Stimulated activated naive B cell treated with anti-CD40 and anti-IgM and Interleukin-4, amounts not matched to agents 10 μg/mL and 1 μg/mL and 100 μg/mL, for 72 hours (primary cell): ENCODE data around the gene GPSM3.
A peak's percentile ranks its signal among the peaks of the same experiment; 100 is the strongest.
"Not testable (repeated sequence)": the region's sequence is repeated elsewhere in the genome, so short reads cannot be mapped to it uniquely, and the experiment has no call there.

ENCODE experiments used
- ATAC-seq, 2 donors: fragments of 150-1000 bp; cut with Tn5 transposase; replicated peaks; 2 replicates each; pipeline ENCODE4 v1.10.0; 2021; ENCODE audit warnings: moderate library complexity in 1 of 2
- DNase-seq: peaks from one replicate; pipeline ENCODE4 v3.0.0; 2021
- H3K27ac Mint-ChIP-seq: one replicate; pipeline ENCODE4 v1.8.0; 2022; ENCODE audit warnings: mild to moderate bottlenecking, mixed read lengths
- H3K27me3 Mint-ChIP-seq, 2 donors: one replicate each; pipeline ENCODE4 v1.8.0; 2022; ENCODE audit warnings: mixed read lengths in 2 of 2
- H3K36me3 Mint-ChIP-seq, 2 donors: one replicate each; pipeline ENCODE4 v1.8.0; 2022; ENCODE audit warnings: mixed read lengths in 2 of 2, mild to moderate bottlenecking in 1 of 2
- H3K4me1 Mint-ChIP-seq, 2 donors: one replicate each; pipeline ENCODE4 v1.8.0; 2022; ENCODE audit warnings: mixed read lengths in 2 of 2, mild to moderate bottlenecking in 1 of 2
- H3K4me3 Mint-ChIP-seq, 2 donors: one replicate each; pipeline ENCODE4 v1.8.0; 2022; ENCODE audit warnings: mild to moderate bottlenecking in 2 of 2, mixed read lengths in 2 of 2, moderate library complexity in 1 of 2
- H3K9me3 Mint-ChIP-seq, 2 donors: one replicate each; pipeline ENCODE4 v1.8.0; 2022; ENCODE audit warnings: mixed read lengths in 2 of 2, mild to moderate bottlenecking in 1 of 2

Gene GPSM3

GRCh38 chr6:32187725-32188380 lies 4.6 kb downstream of the GPSM3 start:
- not testable (repeated sequence) for DNase-seq, H3K27me3 Mint-ChIP-seq, ATAC-seq, H3K9me3 Mint-ChIP-seq
- Mint-ChIP-seq H3K36me3 (peaks cover 49 to 67% of the 10 kb centered on the region in 2 donors), H3K27ac (peak overlapping the region; percentile 89), H3K4me3 (peak overlapping the region; percentile 35 to 90), H3K4me1 (peaks cover 46 to 76% of the 10 kb centered on the region in 2 donors)

- H3K27ac Mint-ChIP-seq = peak overlapping the region; percentile 82
- H3K36me3 Mint-ChIP-seq = peaks cover 52 to 67% of the 10 kb centered on the region in 2 donors
- DNase-seq (no peak), ATAC-seq (no peak)
- H3K4me1 Mint-ChIP-seq = peaks cover 46 to 76% of the 10 kb centered on the region in 2 donors
- no peaks in the 10 kb centered on the region for H3K9me3 Mint-ChIP-seq
- no peaks in the 10 kb centered on the region for H3K27me3 Mint-ChIP-seq
- peak overlapping the region; percentile 35 to 90 for H3K4me3 Mint-ChIP-seq
Measured at GRCh38 chr6:32187009-32187709, 5.3 kb downstream of the GPSM3 start.

GRCh38 chr6:32186151-32186840 lies 6.1 kb downstream of the GPSM3 start:
- peak overlapping the region; percentile 82 for H3K27ac Mint-ChIP-seq
- not testable (repeated sequence) for H3K9me3 Mint-ChIP-seq, H3K27me3 Mint-ChIP-seq, ATAC-seq, DNase-seq
- H3K4me3 Mint-ChIP-seq = peak overlapping the region; percentile 5 to 23
- H3K36me3 Mint-ChIP-seq = peaks cover 50 to 61% of the 10 kb centered on the region in 2 donors
- H3K4me1 Mint-ChIP-seq = peaks cover 41 to 69% of the 10 kb centered on the region in 2 donors

- Mint-ChIP-seq H3K36me3 (peaks cover 52 to 63% of the 10 kb centered on the region in 2 donors), H3K4me1 (peaks cover 42 to 68% of the 10 kb centered on the region in 2 donors), H3K4me3 (peak overlapping the region in 1 of 2 donors; percentile 23), H3K27ac (peak overlapping the region; percentile 44)
- not testable (repeated sequence) for H3K9me3 Mint-ChIP-seq, DNase-seq, ATAC-seq, H3K27me3 Mint-ChIP-seq
Measured at GRCh38 chr6:32185681-32186131, 6.7 kb downstream of the GPSM3 start.

- H3K4me1 Mint-ChIP-seq = peaks cover 53 to 75% of the 10 kb centered on the region in 2 donors
- DNase-seq (no peak), ATAC-seq (no peak)
- peaks cover 61 to 67% of the 10 kb centered on the region in 2 donors for H3K36me3 Mint-ChIP-seq
- peak within 1 kb of the TSS; percentile 20 for H3K27ac Mint-ChIP-seq
- no peak within 1 kb of the TSS for H3K4me3 Mint-ChIP-seq
- H3K27me3 Mint-ChIP-seq = no peaks in the 10 kb centered on the region
- no peaks in the 10 kb centered on the region for H3K9me3 Mint-ChIP-seq
Measured at GRCh38 chr6:32184084-32184640, 8.3 kb downstream of the GPSM3 start, which contains the start of gene AGER. TSS of gene AGER (minus strand) at chr6:32184253. CDS start at chr6:32184222, 31 bp downstream.

- DNase-seq (no peak), ATAC-seq (no peak)
- H3K9me3 Mint-ChIP-seq = no peaks in the 10 kb centered on the region
- H3K27ac Mint-ChIP-seq = peak overlapping the region; percentile 20
- peaks cover 53 to 75% of the 10 kb centered on the region in 2 donors for H3K4me1 Mint-ChIP-seq
- H3K4me3 Mint-ChIP-seq = no peak overlapping the region
- H3K36me3 Mint-ChIP-seq = peaks cover 61 to 67% of the 10 kb centered on the region in 2 donors
- H3K27me3 Mint-ChIP-seq = no peaks in the 10 kb centered on the region
Measured at GRCh38 chr6:32183483-32184083, 8.9 kb downstream of the GPSM3 start.

GRCh38 chr6:32183030-32183429 lies 9.4 kb downstream of the GPSM3 start:
- Mint-ChIP-seq H3K9me3 (no peaks in the 10 kb centered on the region), H3K36me3 (peaks cover 61 to 65% of the 10 kb centered on the region in 2 donors), H3K4me1 (peaks cover 51 to 74% of the 10 kb centered on the region in 2 donors), H3K27ac (peak overlapping the region; percentile 20), H3K4me3 (no peak overlapping the region), H3K27me3 (no peaks in the 10 kb centered on the region)
- DNase-seq (no peak), ATAC-seq (no peak)

- no peaks in the 10 kb centered on the region for H3K27me3 Mint-ChIP-seq
Measured at GRCh38 chr6:32182555-32182981, 9.9 kb downstream of the GPSM3 start.

GRCh38 chr6:32181915-32182529 lies 10.4 kb downstream of the GPSM3 start:
- Mint-ChIP-seq H3K36me3 (peaks cover 54 to 57% of the 10 kb centered on the region in 2 donors), H3K27ac (peak overlapping the region; percentile 86)

More at GRCh38 chr6:32182555-32182981, 9.9 kb downstream of the GPSM3 start:
- no peak for DNase-seq
- no peak overlapping the region for H3K4me3 Mint-ChIP-seq
- no peak for ATAC-seq
- peak overlapping the region; percentile 86 for H3K27ac Mint-ChIP-seq
- no peaks in the 10 kb centered on the region for H3K9me3 Mint-ChIP-seq
- peaks cover 49 to 71% of the 10 kb centered on the region in 2 donors for H3K4me1 Mint-ChIP-seq
- peaks cover 60 to 62% of the 10 kb centered on the region in 2 donors for H3K36me3 Mint-ChIP-seq

GRCh38 chr6:32181148-32181702 lies 11.2 kb downstream of the GPSM3 start:
- Mint-ChIP-seq H3K36me3 (peaks cover 48 to 49% of the 10 kb centered on the region in 2 donors), H3K4me3 (no peak overlapping the region), H3K9me3 (peaks cover 0 to 2% of the 10 kb centered on the region in 2 donors), H3K4me1 (peaks cover 46 to 71% of the 10 kb centered on the region in 2 donors), H3K27me3 (no peaks in the 10 kb centered on the region), H3K27ac (no peak overlapping the region)
- ATAC-seq = no peak
- DNase-seq = no peak

More at GRCh38 chr6:32181915-32182529, 10.4 kb downstream of the GPSM3 start:
- no peak overlapping the region for H3K4me3 Mint-ChIP-seq
- DNase-seq (no peak), ATAC-seq (no peak)
- H3K4me1 Mint-ChIP-seq = peaks cover 46 to 71% of the 10 kb centered on the region in 2 donors
- no peaks in the 10 kb centered on the region for H3K9me3 Mint-ChIP-seq
- no peaks in the 10 kb centered on the region for H3K27me3 Mint-ChIP-seq

GRCh38 chr6:32179766-32180405 lies 12.6 kb downstream of the GPSM3 start:
- peaks cover 43 to 66% of the 10 kb centered on the region in 2 donors for H3K4me1 Mint-ChIP-seq
- H3K27ac Mint-ChIP-seq = peak overlapping the region; percentile 98
- peaks cover 40% of the 10 kb centered on the region in 2 donors for H3K36me3 Mint-ChIP-seq
- ATAC-seq = no peak
- H3K9me3 Mint-ChIP-seq = peaks cover 0 to 2% of the 10 kb centered on the region in 2 donors
- no peak for DNase-seq
- H3K27me3 Mint-ChIP-seq = no peaks in the 10 kb centered on the region
- peak overlapping the region; percentile 83 to 91 for H3K4me3 Mint-ChIP-seq

- Mint-ChIP-seq H3K9me3 (peaks cover 0 to 2% of the 10 kb centered on the region in 2 donors), H3K36me3 (peaks cover 39 to 41% of the 10 kb centered on the region in 2 donors), H3K27me3 (no peaks in the 10 kb centered on the region), H3K4me1 (peaks cover 47 to 68% of the 10 kb centered on the region in 2 donors), H3K27ac (peak overlapping the region; percentile 98), H3K4me3 (peak overlapping the region; percentile 83 to 91)
- DNase-seq (no peak), ATAC-seq (peak; percentile 0)
Measured at GRCh38 chr6:32178547-32179440, 13.6 kb downstream of the GPSM3 start.
